NB4 (cell line): Measurements from ENCODE around the gene ZMYND8.

Source experiments
- CTCF ChIP-seq: IDR thresholded peaks from one replicate; pipeline ENCODE4 v1.5.1; 2012; ENCODE audit warnings: low read depth, low read length
- MAX ChIP-seq: IDR thresholded peaks from 2 replicates; pipeline ENCODE4 v1.6.1; 2011; ENCODE audit warnings: low read depth, low read length
- MYC ChIP-seq: IDR thresholded peaks from 2 replicates; pipeline ENCODE4 v1.6.1; 2011; ENCODE audit warnings: low read depth, low read length
- POLR2A ChIP-seq: IDR thresholded peaks from 2 replicates; pipeline ENCODE4 v1.6.1; 2011; ENCODE audit warnings: mild to moderate bottlenecking; ENCODE audit not compliant: insufficient read length; ENCODE audit errors: extremely low read depth

- TF ChIP-seq POLR2A (no peak), CTCF (no peak), MAX (no peak), MYC (no peak)
Measured at GRCh38 chr20:47267621-47268020, 88.9 kb downstream of the ZMYND8 start.
